ENCODE results near the gene AFF1. TPM values are rescaled to one million over a fixed set of nuclear protein-coding genes. Genes with fewer than 3 reads are reported as not detected.

The AFF1 gene
- total RNA-seq, 4 donors from 2014 or later, result 26.7 to 200 (median 92.5) TPM

DNA sequence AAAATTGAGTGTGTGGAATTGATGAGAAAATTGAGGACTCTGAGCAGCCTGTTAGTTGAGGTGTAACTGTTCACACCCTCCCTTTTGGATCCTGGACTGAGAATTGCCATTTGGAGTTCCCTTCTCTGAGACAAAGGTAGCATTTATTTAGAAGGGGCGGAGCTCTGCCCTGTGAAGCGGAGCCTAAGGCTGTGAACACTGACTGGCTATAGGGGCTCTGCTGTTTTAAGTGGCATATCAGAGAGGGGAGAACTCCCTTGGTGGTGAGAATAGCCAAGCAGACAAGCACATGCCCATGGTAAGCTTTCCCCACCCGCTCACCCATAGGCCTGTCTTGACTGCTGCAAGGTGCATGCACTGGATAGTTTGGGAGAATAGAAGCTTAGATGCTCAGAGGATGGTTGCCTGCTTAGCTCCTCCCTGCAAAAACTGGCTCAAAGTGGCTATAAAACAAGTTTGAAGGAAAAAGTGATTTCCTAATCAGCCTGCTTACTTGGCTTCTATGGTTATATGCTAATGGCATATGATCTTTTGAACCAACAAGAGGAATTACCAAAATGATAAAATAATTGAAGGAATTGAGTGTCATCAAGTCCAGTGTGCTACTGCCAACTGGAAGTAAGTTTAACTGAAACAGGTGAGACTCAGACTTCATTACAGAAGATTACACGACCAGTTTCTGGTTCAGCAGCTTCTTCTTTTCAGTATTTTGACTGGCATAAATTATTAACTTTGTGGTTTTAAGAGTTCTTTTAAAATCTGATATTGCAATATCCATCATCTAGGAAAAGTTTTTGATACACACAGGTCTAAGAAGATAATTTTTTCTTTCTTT lies 108.4 kb downstream of the AFF1 start:
- Histone ChIP-seq H3K27me3 (no peaks in the 10 kb centered on the region), H3K4me3 (no peak overlapping the region), H3K27ac (peak overlapping the region; percentile 89 to 99), H3K9me3 (no peaks in the 10 kb centered on the region), H3K36me3 (no peaks in the 10 kb centered on the region), H3K4me1 (peaks cover 18 to 20% of the 10 kb centered on the region in 2 donors)
- intact Hi-C loops (cut with DNase I; ENCODE audit: low total_unique reads), result no loop called here
- TF ChIP-seq POLR2A (IDR thresholded peaks at IDR 0.05), result no peak
- TF ChIP-seq, protein P1, sequence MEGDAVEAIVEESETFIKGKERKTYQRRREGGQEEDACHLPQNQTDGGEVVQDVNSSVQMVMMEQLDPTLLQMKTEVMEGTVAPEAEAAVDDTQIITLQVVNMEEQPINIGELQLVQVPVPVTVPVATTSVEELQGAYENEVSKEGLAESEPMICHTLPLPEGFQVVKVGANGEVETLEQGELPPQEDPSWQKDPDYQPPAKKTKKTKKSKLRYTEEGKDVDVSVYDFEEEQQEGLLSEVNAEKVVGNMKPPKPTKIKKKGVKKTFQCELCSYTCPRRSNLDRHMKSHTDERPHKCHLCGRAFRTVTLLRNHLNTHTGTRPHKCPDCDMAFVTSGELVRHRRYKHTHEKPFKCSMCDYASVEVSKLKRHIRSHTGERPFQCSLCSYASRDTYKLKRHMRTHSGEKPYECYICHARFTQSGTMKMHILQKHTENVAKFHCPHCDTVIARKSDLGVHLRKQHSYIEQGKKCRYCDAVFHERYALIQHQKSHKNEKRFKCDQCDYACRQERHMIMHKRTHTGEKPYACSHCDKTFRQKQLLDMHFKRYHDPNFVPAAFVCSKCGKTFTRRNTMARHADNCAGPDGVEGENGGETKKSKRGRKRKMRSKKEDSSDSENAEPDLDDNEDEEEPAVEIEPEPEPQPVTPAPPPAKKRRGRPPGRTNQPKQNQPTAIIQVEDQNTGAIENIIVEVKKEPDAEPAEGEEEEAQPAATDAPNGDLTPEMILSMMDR (IDR thresholded peaks at IDR 0.05), result no peak
- no peak for DNase-seq

DNA sequence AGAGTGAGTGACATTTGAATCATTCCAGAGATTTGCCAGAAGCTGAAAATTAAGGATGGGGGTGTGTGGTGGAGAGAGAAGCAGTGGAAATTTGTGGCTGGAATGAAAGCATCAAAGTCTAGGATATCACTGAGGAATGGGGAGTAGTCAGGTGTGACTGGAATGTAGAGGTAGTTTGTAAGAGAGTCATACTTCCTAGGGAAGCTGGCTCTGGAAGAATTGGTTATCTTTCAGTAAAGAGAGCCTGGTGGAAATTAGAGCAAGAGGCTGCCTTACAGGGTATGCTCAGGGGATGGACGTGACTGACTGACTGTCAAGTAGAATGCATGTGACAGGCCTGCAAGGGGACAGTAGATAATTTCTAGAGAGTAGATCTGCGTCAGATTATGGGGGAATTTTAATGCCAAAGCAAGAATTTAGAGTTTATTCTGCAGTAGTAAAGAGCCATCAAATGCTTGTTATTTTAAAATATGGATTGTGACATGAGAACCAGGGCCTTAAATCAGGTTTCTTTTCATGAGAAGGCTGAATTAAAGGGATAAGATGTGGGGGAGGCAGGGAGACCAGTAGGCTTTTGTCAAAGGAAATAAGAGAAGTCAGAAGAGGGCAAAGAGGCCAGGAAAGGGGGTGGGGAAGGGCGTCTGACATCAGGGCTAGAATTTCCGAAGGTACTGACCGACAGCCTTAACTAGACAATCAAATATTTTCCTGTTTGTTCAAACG lies 109.9 kb downstream of the AFF1 start:
- H3K4me1 ChIP-seq, result peaks cover 18 to 25% of the 10 kb centered on the region in 2 donors
- H3K27ac ChIP-seq, result peak overlapping the region; percentile 89 to 99
- peak overlapping the region in 1 of 2 donors; percentile 22 for H3K4me3 ChIP-seq
- H3K9me3 ChIP-seq, result no peaks in the 10 kb centered on the region
- intact Hi-C loops (cut with DNase I; ENCODE audit: low total_unique reads), result no loop called here
- no peaks in the 10 kb centered on the region for H3K36me3 ChIP-seq
- DNase-seq, result no peak
- no peak for TF ChIP-seq POLR2A (IDR thresholded peaks at IDR 0.05)
- TF ChIP-seq, protein P1 (IDR thresholded peaks at IDR 0.05), result no peak
- H3K27me3 ChIP-seq, result no peaks in the 10 kb centered on the region

DNA sequence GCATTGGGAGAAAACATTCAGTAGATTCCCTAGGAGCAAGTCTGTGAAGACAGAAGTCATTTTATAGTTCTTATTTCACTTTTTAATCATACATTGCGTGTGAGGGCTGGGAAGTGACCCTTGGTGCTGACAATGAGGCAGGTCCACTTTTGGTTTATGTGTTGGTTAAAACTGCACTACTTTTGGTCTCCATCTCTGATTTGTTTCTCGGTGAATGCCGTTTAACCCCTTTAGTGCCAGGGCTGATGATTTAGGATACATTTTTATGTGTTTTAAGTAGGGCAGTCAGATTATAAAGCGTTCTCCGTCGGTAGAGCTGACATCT lies 110.4 kb downstream of the AFF1 start:
- peaks cover 24 to 28% of the 10 kb centered on the region in 2 donors for H3K4me1 ChIP-seq
- intact Hi-C loops (cut with DNase I; ENCODE audit: low total_unique reads), result no loop called here
- DNase-seq, result no peak
- peak overlapping the region; percentile 22 to 27 for H3K4me3 ChIP-seq
- H3K36me3 ChIP-seq, result no peaks in the 10 kb centered on the region
- TF ChIP-seq, protein P1 (IDR thresholded peaks at IDR 0.05), result no peak
- TF ChIP-seq POLR2A (IDR thresholded peaks at IDR 0.05), result no peak
- H3K27ac ChIP-seq, result peak overlapping the region; percentile 89 to 99
- no peaks in the 10 kb centered on the region for H3K27me3 ChIP-seq
- no peaks in the 10 kb centered on the region for H3K9me3 ChIP-seq

DNA sequence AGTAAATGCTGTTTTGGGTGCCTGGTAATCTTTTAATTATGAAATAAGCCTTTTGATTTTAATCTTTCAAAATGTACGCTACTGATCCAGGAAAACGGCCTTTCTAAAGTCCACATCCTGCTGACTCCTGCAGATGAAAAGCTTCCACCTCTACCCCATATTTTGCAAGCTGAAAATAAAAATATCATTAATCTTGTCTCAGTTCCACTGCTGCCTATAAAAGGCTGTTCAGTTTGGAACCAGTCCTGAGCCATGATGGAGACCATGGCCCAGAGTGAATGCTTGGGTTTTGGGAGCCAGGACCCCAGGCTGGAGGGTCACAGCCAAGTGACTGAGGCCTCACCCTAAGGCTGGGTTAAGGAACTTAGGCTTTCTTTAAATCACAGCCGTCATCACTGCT lies 110.8 kb downstream of the AFF1 start:
- Histone ChIP-seq H3K4me3 (peak overlapping the region; percentile 22 to 27), H3K36me3 (no peaks in the 10 kb centered on the region), H3K4me1 (peaks cover 28 to 31% of the 10 kb centered on the region in 2 donors), H3K27me3 (no peaks in the 10 kb centered on the region), H3K27ac (peak overlapping the region; percentile 89 to 99), H3K9me3 (no peaks in the 10 kb centered on the region)
- intact Hi-C loops (cut with DNase I; ENCODE audit: low total_unique reads), result no loop called here
- DNase-seq, result peak; percentile 49 to 51
- TF ChIP-seq, protein P1 (IDR thresholded peaks at IDR 0.05), result no peak
- no peak for TF ChIP-seq POLR2A (IDR thresholded peaks at IDR 0.05)

DNA sequence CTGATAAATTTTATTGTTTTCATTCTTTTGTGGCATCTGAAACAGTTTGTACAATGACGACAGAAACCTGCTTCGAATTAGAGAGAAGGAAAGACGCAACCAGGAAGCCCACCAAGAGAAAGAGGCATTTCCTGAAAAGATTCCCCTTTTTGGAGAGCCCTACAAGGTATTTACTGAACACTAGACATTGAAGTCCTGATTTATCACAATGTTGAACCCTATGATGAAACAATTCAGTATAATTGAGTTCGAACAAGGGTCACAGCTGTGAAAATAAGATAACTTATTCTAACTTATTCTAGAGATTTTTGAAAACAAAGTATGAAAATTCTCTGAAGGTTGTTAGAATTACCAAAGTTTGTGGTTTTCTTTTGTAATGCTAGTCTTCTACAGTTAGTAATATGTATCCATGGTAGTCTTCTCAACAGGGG lies 111.3 kb downstream of the AFF1 start:
- intact Hi-C loops (cut with DNase I; ENCODE audit: low total_unique reads), result no loop called here
- H3K4me3 ChIP-seq, result no peak overlapping the region
- TF ChIP-seq POLR2A (IDR thresholded peaks at IDR 0.05), result no peak
- TF ChIP-seq, protein P1 (IDR thresholded peaks at IDR 0.05), result no peak
- H3K27ac ChIP-seq, result peak overlapping the region; percentile 89 to 99
- H3K9me3 ChIP-seq, result no peaks in the 10 kb centered on the region
- DNase-seq, result no peak
- H3K36me3 ChIP-seq, result no peaks in the 10 kb centered on the region
- peaks cover 28 to 29% of the 10 kb centered on the region in 2 donors for H3K4me1 ChIP-seq
- H3K27me3 ChIP-seq, result no peaks in the 10 kb centered on the region

All from uterus (tissue), 4 donors.